DMS 273 (cell line): Measurements from ENCODE around the gene EFHD2.
"Not testable (repeated sequence)": the region's sequence is repeated elsewhere in the genome, so short reads cannot be mapped to it uniquely, and the experiment has no call there.

Experiments
- DNase-seq: peaks from one replicate; lab custom pipeline; 2025; ENCODE audit not compliant: unreplicated experiment; lab: John Stamatoyannopoulos, UW

The EFHD2 gene

DNA sequence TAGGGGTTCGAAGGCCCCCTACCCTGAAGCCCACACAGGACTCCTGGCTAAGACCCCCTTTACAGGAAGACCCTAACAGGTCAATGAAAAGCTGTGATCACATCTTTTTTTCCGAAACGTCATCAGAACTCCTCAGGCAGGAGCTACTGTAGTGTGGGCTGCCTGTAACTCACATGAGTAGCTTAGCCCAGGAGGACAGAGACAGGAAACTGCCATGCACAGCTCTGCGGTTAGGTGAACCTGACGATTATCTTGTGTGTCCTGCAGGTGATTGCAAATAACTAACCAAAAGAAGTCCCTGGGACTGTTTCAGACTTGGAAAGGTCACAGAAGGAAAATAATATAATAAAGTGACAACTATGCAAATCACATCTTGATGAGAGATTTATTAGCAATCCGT, 62.0 kb downstream of the EFHD2 start:
- DNase-seq, result not testable (repeated sequence)

- DNase-seq, result no peak
These were observed 62.9 kb downstream of the EFHD2 start for GRCh38 chr1:15472587-15472986.

DNA sequence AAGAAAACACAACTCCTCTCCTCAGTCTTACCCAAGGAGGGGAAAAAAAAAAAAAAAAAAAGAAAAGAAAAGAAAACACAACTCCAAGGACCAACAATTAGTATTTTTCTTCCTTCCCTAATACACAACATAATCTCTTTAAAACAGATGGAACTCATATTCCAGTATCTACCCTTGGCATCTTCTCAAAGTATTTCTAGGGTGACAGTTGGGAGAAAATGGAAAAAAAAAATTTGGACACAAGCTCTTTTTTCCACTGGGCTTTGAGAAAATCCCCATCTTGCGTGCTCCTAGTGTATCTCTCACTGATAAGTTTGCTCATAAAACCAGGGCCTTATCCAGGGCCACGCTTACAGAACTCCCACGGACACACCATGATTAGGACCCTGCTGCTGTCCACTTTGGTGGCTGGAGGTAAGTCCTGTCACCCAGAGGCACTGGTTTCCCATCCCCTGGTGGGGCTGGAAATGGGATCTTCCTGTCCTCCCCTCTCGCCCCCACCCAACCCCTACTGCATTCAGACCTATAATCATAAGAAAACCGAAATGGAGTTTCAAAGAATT, 66.1 kb downstream of the EFHD2 start, which contains the start of gene CELA2B:
Gene CELA2B, plus strand, starts transcription at position 353 of the 563 bp plus-strand sequence. Its CDS starts 22 bp downstream, at position 375.
- DNase-seq, result no peak

DNA sequence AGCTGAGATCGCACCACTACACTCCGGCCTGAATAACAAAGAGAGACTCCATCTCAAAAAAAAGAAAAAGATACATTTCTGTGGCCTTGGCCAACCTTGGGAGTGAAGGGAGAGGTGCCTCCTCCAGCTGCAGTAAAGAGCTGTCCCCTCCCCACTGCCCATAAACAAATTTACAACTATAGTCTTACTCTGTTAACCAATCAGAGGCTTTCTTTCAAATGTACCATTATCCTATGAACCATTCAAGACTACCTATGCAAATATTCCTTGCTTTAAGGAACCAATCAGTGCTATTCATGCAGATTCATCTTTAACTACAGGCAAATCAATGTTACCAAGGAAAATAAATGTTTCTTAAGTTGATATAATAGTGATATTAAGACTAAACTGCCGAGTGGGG, 67.2 kb downstream of the EFHD2 start:
- no peak for DNase-seq

DNA sequence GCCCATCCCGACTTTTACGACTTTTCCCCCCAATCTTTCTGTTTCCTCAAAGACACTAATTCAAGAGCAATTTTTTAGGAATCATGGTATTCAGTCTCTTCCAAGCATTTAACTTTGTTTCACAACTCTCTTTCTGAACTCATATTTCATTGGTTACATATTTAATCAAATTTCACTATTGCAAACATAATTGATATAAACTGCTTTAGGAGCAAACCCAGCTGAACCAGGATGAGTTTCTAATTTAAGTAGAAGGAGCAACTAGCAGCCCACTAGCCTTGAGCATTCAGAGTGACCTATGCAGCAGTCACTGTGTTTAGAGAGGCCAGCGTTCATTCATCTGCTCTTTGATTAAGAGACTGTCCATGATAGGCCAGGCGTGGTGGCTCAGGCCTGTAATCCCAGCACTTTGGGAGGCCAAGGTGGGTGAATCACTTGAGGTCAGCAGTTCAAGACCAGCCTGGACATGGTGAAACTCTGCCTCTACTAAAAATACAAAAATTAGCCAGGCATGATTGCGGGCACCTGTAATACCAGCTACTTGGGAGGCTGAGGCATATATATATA, 68.0 kb downstream of the EFHD2 start:
- no peak for DNase-seq
